GM18870 (cell line): ENCODE data around the gene NFATC3.

Experiments
- ATAC-seq: cut with Tn5 transposase; IDR thresholded peaks from one replicate; pipeline ENCODE4 v1.9.1; 2021; ENCODE audit warnings: moderate library complexity; ENCODE audit not compliant: unreplicated experiment

NFATC3 gene

GRCh38 chr16:68072038-68072695 lies 13.0 kb upstream of the NFATC3 start:
- no peak for ATAC-seq

DNA sequence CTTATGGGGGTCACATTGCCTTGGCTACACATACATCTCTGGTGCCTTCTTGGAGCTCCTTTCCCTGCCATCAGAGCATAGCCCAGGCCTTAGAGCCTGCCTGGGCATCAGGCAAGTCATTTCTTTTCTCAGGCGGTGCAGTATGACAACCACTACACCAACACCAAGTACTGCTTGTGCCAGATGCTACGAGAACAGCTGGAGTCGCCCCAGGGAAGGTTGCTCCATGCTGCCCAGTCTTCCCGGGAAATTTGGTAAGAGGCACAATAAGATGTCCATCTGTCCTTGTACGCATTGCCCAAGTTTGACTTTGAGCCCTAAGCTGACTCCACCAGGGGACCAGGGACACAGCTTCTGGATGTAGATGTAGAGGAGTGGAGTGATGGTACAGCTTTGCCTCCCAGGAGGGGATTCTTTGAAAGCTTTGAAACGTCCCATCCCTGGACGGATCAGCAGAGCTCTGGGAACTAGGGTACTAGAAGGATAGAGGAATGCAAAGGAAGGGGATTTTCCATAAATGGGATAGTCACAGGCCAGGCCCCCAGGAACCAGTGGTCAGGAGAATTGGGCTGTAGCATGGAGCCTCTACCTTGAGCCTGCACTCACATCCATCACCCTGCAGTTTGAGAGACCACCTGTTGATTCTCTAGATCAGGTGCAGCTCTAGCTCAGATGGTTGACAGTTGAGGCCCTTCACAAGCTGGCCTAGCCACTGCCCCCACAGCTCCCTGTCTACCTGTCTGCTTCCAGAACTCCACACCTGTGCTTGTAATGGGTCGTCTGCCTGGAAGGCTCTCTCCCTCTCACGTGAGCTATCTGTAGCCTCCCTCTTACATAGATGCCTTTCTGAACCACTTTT lies 11.0 kb upstream of the NFATC3 start:
- ATAC-seq: no peak

DNA sequence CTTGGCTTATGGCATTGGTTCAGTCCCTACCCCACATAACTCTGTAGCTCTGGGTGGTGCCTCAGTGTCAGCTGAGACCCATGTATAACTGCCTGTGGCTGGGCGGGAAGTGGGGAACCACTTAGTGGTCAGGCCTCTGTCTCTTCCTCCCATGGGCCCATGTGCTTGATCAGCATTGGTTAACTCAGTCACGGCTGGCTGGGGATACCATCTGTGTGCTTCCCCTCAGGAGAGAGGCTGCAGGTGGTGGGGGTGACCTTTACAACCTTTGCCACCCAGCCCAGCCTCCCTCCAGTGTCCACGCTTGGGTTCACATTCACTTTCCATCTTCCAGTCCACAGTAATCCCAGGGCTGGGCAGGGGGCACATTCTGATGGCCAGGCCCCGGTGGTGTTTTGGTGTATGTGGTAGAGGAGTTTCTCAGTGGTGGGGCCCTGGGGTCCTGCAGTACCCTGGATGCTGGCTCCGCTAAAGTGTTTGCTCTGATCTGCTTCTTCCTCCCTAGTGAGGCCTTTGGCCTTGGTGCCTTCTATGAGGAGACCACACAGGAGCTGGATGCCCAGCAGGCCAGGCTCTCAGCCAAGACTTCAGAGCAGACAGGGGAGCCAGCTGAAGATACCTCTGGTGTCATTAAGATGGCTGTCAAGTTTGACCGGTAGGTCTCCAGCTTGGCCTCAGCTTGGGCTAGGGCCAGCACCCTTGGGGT lies 10.2 kb upstream of the NFATC3 start:
- ATAC-seq: peak; percentile 64

DNA sequence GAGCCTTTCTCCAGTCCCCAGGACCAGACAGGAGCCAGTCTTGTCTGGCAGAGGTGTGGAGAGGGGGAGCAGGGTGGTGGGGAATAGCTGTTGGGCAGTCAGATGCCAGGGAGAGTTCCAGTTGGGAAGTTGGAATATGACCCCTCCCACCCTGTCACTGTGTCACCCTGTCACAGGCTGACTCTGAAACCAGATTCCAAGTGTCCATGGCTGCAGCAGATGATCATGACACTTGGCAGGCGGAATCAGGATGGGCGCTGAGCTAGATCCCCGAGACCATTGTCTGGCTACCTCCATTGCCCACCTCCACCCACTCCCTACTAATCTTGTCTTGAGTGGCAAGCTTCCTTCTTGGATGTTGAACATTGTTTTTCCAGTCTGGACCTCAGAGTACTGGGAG lies 9.2 kb upstream of the NFATC3 start:
- no peak for ATAC-seq

GRCh38 chr16:68076560-68076959 lies 8.6 kb upstream of the NFATC3 start:
- no peak for ATAC-seq

- ATAC-seq: no peak
Observed at GRCh38 chr16:68077866-68078700, 7.1 kb upstream of the NFATC3 start.

DNA sequence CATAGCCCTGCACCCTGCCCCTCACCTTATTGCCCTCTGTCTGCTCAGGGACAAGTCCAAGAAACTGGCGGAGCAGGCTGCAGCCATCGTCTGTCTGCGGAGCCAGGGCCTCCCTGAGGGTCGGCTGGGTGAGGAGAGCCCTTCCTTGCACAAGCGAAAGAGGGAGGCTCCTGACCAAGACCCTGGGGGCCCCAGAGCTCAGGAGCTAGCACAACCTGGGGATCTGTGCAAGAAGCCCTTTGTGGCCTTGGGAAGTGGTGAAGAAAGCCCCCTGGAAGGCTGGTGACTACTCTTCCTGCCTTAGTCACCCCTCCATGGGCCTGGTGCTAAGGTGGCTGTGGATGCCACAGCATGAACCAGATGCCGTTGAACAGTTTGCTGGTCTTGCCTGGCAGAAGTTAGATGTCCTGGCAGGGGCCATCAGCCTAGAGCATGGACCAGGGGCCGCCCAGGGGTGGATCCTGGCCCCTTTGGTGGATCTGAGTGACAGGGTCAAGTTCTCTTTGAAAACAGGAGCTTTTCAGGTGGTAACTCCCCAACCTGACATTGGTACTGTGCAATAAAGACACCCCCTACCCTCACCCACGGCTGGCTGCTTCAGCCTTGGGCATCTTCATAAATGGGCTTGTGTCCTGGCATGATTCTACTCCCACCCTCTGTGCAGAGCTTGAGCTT lies 6.3 kb upstream of the NFATC3 start:
- ATAC-seq: no peak

- ATAC-seq: no peak
Observed at GRCh38 chr16:68079376-68079625, 5.9 kb upstream of the NFATC3 start.

- no peak for ATAC-seq
Observed at GRCh38 chr16:68079626-68080344, 5.4 kb upstream of the NFATC3 start.

DNA sequence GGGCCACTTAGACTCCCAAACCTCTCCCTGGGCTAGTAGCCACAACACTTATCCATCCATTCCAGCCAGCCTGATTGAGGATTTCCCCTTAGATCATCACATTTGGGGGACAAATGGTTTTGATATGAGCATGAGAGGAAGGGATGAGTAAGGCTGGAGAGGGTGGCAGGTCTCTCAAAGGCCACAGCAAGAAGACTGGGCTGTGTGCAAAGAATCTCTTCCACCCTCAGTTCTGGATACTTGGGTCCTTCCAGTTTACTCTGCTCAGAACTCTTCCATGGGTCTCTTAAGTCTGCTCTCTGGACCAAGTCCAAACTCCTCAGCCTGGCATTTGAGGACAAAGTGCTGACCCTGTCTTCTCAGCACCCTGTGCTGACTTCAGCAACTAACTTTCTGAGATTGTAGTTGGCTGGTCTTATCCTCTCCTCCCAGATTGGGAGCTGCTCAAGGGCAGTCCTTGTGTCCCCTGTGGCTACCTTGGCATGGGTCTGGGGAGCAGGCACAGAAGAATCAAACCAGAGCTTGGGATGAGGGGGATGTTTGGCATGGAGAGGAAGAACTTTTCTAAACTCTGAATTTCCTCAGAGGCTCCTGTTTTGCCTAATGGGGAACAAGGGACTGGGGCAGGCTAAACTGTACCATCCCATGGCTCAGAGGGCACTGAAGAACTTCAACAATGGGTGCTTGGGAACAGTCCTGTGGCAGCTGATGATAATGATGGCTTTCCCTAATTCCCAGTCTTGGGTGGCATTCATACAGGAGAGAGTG lies 3.1 kb upstream of the NFATC3 start:
- no peak for ATAC-seq

GRCh38 chr16:68082629-68083238 lies 2.4 kb upstream of the NFATC3 start:
- no peak for ATAC-seq

DNA sequence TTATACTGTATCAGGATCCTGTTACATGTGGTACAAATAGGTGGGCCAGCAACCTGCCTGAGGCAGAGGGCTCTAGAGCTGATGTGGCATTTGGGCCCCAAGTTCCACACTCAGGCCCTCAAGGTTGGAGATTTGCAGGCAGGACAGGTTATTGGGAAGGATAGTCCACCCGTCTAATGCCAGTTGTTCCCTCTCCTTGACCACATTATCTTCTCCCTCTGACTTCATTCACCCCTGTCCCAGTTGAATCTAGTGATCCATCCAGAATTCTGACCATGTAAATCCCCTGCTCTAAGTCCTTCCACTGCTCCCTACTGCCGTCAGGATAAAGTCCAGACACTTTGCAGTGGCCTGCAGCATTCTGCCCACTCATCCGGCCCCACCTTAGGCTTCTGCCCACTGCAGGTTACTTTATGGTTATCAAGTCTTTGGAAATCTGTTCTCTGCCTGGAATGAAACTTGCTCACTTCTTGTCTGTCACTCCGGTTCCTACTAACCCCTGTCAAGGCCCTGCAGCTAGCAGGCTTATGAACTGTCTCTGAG lies 1.9 kb upstream of the NFATC3 start:
- ATAC-seq: no peak

DNA sequence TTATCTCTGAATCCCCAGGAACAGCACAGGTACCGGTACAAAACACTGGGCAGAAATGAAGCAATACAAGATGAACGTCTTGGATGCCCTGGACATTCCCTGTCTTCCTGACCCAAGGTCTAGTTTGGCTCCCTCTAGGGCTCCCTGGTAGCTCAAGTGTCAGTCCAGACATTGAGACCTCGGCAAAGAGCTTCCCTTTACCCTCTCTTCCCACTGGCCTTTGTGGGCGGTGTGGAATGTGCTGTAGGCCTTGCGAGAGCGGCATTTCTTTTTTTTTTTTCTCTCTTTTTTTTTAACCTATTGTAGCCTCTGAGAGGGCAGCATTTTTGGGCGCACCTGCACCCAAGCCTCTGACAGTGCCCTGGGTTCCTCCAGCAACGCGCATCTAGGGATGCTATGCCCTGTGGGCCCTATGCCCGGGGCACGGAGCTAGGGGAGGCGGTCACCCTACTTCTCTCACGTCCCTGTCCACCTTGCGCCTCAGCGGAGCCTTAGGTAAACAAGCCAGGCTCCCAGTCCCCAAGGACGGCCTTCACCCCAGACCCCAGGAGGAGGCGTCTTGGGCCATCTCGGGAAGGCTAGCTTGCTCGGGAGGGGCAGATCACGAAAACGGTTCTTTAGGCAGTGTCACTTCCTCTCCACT lies 1.2 kb upstream of the NFATC3 start:
- no peak for ATAC-seq

GRCh38 chr16:68084504-68085258 lies 489 bp upstream of the NFATC3 start:
- peak; percentile 40 for ATAC-seq

GRCh38 chr16:68086336-68086841 lies 1.2 kb downstream of the NFATC3 start:
- ATAC-seq: no peak

- no peak for ATAC-seq
Observed at GRCh38 chr16:68086860-68087268, 1.7 kb downstream of the NFATC3 start.

DNA sequence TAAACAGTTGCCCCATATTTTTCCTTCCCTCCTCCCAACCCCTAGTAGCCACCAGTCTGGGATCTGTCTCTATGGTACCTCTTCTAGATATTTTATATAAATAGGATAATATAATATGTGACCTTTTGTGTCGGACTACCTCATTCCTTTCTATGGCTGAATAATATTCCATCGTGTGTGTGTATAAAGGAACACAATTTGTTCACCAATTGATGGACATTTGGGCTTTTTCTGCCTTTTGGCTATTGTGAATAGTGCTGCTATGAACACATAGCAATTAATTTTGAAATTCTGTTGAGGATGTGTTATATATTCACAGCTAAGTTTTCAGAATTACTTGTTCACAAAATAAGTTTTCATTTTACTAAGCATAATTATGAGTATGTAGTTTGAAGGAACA lies 2.5 kb downstream of the NFATC3 start:
- ATAC-seq: no peak
